SKM-1 treated with dmso at 0.1 percent for 144 hours (cell line): ENCODE results near the gene DTD2.
"Not testable (repeated sequence)": the region's sequence is repeated elsewhere in the genome, so short reads cannot be mapped to it uniquely, and the experiment has no call there.

Source experiments
- DNase-seq: peaks from one replicate; lab custom pipeline; 2025; ENCODE audit not compliant: unreplicated experiment; lab: John Stamatoyannopoulos, UW

DTD2 gene

GRCh38 chr14:31456841-31457664, at the start of gene DTD2:
DTD2 (minus strand) TSS chr14:31457506; CDS start chr14:31457393, 113 bp downstream.
- peak; percentile 77 for DNase-seq

GRCh38 chr14:31505411-31505810, 48.1 kb upstream of the DTD2 start:
- DNase-seq = no peak

GRCh38 chr14:31501870-31502269, 44.6 kb upstream of the DTD2 start:
- DNase-seq = no peak

DNA sequence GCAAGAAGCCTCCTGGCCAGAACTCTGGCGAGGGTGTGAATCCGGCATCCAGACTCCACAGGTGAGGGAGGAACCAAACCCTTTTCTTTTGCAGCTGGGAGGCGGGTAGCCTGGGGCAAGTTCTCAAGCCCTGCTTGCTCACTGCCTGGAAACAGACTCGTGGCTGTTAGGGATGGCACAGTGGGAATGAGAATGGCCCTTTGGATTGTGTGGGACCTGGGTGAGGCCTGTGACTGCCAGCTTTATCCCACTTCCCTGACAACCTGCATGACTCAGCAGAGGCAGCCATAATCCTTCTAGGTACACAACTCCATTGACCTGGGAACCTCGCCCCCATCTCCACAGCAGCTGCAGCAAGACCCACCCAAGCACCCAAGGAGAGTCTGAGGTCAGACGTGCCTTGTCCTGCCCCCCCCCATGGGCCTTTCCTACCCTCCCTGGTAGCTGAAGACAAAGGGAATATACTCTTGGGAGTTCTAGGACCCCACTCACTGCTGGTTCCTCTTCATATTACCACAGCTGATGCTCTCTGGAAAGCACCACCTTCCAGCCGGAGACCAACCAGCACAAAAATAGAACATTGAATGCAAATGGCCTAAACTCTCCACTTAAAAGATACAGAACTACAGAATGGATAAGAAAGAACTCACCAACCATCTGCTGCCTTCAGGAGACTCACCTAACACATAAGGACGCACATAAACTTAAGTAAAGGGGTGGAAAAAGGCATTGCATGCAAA, 35.6 kb upstream of the DTD2 start:
- no peak for DNase-seq

- DNase-seq = peak; percentile 4
Observed at GRCh38 chr14:31489691-31490090, 32.4 kb upstream of the DTD2 start.

DNA sequence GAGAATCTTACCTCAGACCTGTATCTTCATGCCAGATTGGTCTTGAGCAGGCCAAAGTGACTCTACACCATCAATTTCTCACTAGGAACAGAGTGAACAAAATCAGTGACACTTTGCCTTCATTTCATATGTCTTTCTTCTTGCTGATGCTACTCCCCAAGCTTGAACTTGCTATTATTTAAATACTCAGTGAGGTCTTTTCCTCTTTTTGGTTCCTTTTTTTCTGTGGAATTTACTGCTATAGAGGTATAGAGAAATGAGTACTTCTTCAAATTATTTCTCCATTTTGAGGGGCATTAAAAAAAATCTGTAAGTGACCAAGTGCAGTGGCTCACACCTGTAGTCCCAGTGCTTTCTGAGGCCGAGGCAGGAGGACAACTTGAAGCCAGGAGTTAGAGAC, 30.6 kb upstream of the DTD2 start, which contains the start of gene GPR33:
TSS of gene GPR33 (minus strand) at position 154 of the 400 bp plus-strand sequence. CDS start 4,074 bp downstream, outside the sequence.
- DNase-seq = peak; percentile 40

GRCh38 chr14:31486764-31487163, 29.5 kb upstream of the DTD2 start:
- DNase-seq = no peak

GRCh38 chr14:31484754-31485153, 27.4 kb upstream of the DTD2 start:
- DNase-seq = no peak

DNA sequence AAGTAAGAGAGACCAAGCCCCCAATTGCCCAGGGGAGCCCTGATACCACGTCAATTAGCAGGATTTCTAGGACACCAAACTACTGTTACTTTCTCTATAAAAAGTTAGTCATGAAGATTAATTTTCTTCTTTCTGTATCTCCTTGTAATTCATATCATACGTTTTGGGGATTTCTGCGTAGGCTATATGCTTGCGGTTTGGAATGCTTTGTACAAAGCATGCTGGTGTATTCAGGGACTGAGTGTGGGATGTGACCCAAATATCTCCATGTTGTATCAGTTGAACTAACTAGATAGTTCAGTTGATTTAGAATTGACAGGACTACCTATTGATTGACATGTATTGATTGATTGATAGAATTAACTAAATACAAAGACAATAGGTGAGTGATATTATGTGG, 22.9 kb upstream of the DTD2 start:
- DNase-seq = no peak

GRCh38 chr14:31479027-31479426, 21.7 kb upstream of the DTD2 start:
- no peak for DNase-seq

GRCh38 chr14:31477248-31477647, 19.9 kb upstream of the DTD2 start:
- no peak for DNase-seq

DNA sequence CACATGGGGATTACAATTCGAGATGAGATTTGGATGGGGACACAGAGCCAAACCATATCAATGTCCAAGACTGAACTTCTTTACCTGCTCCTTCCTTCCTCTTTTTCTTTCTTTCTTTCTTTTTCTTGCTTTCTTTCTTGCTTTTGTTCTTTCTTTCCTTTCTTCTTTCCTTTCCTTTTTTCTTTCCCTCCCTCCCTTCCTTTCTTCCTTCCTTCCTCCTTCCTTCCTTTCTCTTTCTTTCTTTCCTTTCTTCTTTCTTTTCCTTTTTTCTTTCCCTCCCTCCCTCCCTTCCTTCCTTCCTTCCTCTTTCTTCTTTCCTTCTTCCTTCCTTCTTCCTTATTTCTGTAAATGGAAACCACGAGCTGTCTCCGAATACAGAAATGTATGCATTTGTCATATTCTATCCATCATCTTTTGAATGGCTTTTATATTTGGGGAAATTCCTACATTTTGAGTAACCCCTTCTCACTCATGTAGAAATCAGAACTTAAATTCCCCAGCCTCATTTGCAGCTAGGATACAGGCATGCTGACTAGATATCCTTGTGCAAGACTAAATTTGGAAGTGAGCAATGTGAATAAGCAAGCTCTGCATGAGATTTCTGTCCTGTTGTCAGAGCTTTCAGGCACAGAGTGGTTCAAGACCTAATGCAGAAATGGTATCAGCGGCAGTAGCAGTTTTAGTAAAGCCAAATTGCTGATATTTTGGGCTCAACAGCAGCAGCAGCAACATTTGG, 19.0 kb upstream of the DTD2 start:
- no peak for DNase-seq

DNA sequence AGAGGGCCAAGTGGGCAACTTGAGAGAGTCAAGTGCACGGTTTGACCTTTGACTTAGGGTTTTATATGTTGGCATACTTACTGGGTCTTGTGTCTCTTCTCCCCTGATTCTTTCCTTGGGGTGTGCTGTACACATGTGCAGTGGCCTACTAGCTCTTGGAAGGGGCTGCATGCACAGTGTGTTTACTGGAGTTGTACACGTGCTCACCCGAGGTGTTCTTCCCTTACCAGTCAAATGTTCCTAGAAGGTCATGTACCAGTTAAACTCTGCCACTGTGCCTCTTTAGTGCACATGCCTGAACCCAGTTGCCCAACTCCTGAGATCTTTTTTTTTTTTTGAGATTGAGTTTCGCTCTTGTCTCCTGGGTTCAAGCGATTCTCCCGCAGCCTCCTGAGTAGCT, 9.2 kb upstream of the DTD2 start:
- DNase-seq = no peak

GRCh38 chr14:31465111-31465510, 7.8 kb upstream of the DTD2 start:
- no peak for DNase-seq

DNA sequence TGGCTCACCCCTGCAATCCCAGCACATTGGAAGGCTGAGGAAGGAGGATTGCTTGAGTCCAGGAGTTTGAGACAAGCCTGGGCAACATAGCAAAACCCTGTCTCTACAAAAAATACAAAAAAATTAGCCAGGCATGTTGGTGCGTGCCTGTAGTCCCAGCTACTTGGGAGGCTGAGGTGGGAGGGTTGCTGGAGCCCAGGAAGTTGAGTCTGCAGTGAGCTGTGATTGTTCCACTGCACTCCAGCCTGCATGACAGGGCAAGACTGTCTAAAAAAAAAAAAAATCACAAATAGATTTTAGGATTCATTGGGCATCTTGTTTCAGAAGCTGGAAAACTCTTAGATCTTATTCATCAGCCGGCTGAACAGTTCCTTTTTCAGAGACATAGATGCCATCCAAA, 5.1 kb upstream of the DTD2 start:
- DNase-seq = not testable (repeated sequence)

- no peak for DNase-seq
Observed at GRCh38 chr14:31461545-31461944, 4.2 kb upstream of the DTD2 start.

DNA sequence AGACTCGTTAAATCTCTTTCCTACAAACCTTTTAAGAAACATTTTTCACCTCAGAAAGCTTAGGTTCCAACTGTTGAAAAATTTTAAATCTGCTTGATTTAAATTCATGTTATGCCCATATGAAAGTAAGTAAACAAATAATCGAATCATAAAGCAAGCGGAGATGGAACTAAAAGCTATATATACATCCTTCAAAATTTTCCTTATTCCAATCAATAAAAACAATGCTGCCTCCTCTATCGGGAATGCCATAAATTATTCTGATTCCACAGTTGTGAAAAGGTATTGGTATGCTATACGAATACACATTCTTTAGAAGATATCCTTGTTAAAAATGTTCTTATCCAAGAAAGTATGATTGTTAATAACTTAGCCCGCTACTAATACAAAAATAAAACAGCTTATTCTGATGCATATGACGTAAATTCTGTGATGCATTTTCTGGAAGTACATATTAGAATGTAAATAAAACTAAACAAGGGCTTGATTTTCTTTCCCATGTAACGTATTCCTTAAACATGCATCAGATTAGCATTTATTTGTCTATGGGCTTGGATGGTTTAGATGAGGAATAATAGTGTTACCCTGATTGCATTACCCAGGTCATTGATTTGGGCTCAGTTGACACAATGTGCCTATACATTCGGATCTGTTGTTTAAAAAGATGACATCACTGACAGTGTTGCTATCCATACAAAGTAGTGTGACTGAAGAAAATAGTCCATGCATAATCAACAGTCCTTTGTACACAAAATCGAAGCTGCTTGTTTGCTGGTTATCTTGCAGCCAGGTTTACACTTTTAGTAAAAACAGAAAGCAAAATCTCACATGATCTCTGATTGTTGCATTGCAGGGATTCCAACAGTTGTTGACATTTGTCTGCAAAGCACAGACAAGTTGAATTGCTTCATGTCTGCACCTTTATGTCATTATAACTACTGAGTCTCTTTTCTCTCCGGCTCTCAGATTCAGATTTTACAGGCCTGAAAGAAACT, 656 bp upstream of the DTD2 start:
- no peak for DNase-seq

DNA sequence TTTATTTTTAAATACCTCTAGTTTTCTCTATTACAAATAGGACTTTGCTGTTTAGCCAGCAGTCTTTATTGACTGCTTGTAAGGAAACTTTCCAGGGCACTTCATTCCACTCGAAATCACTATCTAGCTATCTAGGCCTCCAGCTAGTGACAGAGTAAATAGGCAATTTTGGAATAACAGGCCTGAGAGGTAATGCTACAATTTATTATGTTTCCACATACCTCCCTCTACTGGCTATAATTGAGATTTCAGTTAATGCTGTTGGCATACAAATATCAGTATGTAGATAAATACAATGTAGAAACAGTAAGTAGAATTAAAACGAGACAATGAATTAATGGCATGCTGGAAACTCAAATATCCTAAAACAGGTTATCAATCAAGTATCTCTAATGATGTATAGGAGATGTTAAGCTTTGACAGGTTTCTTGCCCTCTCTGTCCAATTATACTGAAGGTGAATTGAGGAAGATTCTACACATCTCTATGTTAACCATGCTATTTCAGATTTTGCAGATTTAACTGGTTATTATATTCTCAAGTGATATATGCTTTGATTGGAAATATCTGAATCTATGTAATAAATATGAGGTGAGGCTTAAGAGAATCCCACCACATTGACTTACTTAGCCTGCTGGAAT, 7.2 kb downstream of the DTD2 start:
- DNase-seq = no peak

GRCh38 chr14:31449136-31449535, 8.2 kb downstream of the DTD2 start:
- no peak for DNase-seq

DNA sequence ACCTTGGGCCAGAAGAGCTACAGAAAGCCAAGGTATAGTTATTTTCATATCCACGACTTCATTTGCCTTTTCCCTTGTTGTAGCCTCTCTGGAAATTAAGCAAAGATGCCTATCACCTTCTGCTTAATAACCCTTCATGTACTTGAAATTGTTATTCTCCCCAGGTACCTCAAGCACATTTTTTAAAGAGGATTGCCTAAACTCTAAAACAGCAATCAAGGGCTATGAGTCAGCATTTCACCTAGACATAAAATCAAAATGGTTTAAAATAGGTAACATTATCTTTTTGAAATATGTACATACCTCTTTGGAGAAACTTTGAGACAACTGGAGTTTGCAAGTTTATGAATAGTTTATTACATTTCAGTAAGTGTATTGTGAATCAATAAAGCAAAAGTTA, 11.6 kb downstream of the DTD2 start:
- no peak for DNase-seq
